Measurements from ENCODE around the gene OR6B2.

DNA sequence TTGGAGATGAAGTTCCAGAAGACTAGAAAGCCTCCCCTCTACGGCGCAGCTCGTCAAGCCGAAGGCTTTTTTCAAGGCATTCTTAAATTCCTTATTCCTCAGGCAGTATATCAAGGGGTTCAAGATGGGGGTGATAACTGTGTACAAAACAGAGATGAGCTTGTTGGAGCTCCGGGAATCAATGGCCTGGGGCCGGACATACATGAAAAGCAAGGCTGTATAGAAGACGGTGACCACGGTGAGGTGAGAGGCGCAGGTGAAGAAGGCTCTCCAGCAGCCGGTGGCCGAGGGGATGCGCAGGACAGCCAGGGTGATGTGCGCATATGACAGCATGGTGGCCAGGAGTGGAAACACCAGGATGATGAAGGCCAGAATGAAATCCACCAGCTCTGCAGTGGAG, 14.9 kb upstream of the OR6B2 start:
- no peak for TF ChIP-seq POLR2A (IDR thresholded peaks at IDR 0.05; ENCODE audit: low read length)
- TF ChIP-seq GATA1 (IDR thresholded peaks at IDR 0.05; ENCODE audit: low read depth, low read length), result no peak
